SU-DHL-6 (cell line): ENCODE measurements around the gene GBF1.

Experiments
- EZH2phosphoT487 ChIP-seq: fragments of 200-600 bp; sonication (generic), shearing (Covaris generic); conservative IDR thresholded peaks from 2 replicates; pipeline ENCODE4 v1.6.1; 2018; ENCODE audit warnings: mild to moderate bottlenecking, antibody characterized with exemption, low read length, moderate library complexity, mixed read lengths
- TF ChIP-seq, protein P1 (sequence below): fragments of 200-600 bp; sonication (generic); IDR thresholded peaks from one replicate; pipeline ENCODE4 v1.5.1; 2017; ENCODE audit warnings: antibody characterized with exemption, mild to moderate bottlenecking, low read length, moderate library complexity; ENCODE audit not compliant: insufficient read depth, poor library complexity, severe bottlenecking

DNA sequence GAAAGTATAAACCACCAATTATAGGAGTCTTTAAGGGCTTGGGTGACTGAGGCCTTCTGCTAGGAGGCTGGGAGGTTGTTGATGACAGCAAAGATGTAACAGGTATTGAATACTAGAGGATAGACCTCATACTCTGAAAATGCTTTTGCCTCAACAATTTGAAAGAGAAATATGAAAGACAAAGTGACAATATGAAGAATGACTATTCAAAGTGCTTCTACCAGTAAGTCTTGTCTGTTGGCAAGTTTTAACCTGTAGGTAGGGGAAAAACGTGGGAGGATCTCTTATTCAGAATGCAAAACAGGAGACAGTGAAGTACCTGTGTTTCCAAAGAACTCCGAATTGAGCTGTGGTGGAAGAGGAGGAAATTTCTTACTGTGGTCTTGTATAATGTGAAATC, 38.2 kb downstream of the GBF1 start:
- TF ChIP-seq, protein P1, sequence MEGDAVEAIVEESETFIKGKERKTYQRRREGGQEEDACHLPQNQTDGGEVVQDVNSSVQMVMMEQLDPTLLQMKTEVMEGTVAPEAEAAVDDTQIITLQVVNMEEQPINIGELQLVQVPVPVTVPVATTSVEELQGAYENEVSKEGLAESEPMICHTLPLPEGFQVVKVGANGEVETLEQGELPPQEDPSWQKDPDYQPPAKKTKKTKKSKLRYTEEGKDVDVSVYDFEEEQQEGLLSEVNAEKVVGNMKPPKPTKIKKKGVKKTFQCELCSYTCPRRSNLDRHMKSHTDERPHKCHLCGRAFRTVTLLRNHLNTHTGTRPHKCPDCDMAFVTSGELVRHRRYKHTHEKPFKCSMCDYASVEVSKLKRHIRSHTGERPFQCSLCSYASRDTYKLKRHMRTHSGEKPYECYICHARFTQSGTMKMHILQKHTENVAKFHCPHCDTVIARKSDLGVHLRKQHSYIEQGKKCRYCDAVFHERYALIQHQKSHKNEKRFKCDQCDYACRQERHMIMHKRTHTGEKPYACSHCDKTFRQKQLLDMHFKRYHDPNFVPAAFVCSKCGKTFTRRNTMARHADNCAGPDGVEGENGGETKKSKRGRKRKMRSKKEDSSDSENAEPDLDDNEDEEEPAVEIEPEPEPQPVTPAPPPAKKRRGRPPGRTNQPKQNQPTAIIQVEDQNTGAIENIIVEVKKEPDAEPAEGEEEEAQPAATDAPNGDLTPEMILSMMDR, result no peak
- no peak for TF ChIP-seq EZH2phosphoT487
